Activated naive CD4-positive, alpha-beta T cell treated with anti-CD3 and anti-CD28 coated beads, Interleukin-2, amount 10 ng/mL, durations not matched to agents 7 days and 5 days (primary cell): ENCODE results near the gene KCTD15.

ENCODE experiments used
- CTCF ChIA-PET: fragments of 350-600 bp; sonication (Branson Sonifier 250); formaldehyde crosslinking; loops from one replicate; lab custom pipeline; 2021; ENCODE audit warnings: antibody characterized with exemption; lab: Charles Lee
- DNase-seq: peaks from one replicate; pipeline ENCODE4 v3.0.0-alpha.2; 2020
- H3K27ac Mint-ChIP-seq: one replicate; pipeline ENCODE4 v1.8.0; 2021; ENCODE audit warnings: mild to moderate bottlenecking, moderate library complexity, mixed read lengths
- H3K27me3 Mint-ChIP-seq: one replicate; pipeline ENCODE4 v1.8.0; 2021; ENCODE audit warnings: mild to moderate bottlenecking, mixed read lengths
- H3K36me3 Mint-ChIP-seq: one replicate; pipeline ENCODE4 v1.8.0; 2021; ENCODE audit warnings: mixed read lengths
- H3K4me1 Mint-ChIP-seq: one replicate; pipeline ENCODE4 v1.8.0; 2021; ENCODE audit warnings: mixed read lengths
- H3K4me3 Mint-ChIP-seq: one replicate; pipeline ENCODE4 v1.8.0; 2021; ENCODE audit warnings: mild to moderate bottlenecking, moderate library complexity, mixed read lengths
- H3K9me3 Mint-ChIP-seq: one replicate; pipeline ENCODE4 v1.8.0; 2021; ENCODE audit warnings: mixed read lengths

Gene KCTD15

DNA sequence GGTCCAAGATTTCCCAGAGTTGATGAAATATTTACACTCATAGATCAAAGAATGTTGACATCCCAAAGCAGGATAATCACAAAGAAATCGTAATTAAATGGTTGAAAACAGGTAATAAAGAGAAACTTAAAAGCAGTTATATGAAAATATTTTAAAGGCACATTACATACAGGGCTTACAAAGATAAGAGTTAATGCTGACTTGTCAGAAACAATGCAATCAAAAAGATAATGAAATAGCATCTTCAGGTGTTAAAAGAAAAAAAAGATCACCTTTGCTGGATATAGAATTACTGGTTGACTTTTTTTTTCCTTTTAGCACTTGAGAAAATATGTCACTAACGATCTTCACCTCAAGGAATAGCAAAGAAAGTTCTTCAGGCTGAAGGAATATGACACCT, 48.8 kb downstream of the KCTD15 start:
- H3K27ac Mint-ChIP-seq: no peak overlapping the region
- H3K27me3 Mint-ChIP-seq: peaks cover 19% of the 10 kb centered on the region
- peaks cover 2% of the 10 kb centered on the region for H3K9me3 Mint-ChIP-seq
- no peaks in the 10 kb centered on the region for H3K4me1 Mint-ChIP-seq
- H3K4me3 Mint-ChIP-seq: no peak overlapping the region
- no peak for DNase-seq
- CTCF ChIA-PET: no interaction called here
- H3K36me3 Mint-ChIP-seq: no peaks in the 10 kb centered on the region

DNA sequence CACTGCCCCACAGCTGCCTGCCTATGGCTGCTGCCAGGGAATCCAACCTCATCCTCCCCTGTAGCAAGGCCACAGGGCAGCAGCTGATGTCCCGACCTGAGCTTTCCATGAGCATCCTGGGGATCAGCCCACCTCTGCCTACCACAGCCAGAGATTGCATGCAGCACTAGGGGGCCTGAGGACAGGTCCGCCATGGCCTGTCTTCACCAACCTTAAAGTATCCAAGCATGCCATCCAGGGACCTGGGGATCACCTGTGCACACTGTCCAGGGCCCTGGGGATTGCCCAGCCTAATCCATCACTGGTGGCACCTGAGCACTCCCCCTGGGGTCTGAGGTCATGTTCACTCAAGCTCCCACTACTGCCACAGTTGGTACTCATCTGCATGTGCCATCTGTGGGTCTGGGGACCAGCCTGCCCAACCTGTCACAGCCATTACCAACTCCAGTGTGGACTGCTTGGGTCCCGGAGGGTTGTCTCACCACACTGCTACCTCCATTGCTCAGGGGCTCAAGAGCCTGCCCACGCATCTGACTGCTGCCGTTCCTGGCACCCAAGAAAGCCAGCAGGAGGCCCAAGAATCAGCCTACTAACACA, 53.0 kb downstream of the KCTD15 start:
- H3K9me3 Mint-ChIP-seq: peaks cover 2% of the 10 kb centered on the region

DNA sequence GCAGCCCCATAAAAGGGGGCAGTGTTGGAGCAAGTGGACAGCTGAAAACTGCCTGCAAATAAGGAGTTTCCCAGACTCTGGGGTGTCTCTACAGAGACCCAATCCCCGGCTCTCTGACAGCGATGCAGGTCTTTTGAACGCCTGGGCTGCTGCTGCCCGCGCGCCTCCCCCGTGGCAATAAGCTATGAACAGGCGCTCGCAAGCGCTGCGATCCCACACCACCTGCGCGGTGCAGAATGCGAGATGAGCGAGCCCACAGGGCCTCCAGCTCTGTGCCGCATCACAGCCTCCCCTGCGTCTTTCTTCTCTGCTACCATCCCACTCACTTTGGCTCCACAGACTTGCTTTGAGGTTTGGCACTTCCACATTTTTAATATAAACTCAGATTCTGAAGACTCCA, 62.3 kb downstream of the KCTD15 start:
- no peak overlapping the region for H3K4me3 Mint-ChIP-seq
- H3K27ac Mint-ChIP-seq: no peak overlapping the region
- DNase-seq: no peak
- no peaks in the 10 kb centered on the region for H3K36me3 Mint-ChIP-seq
- H3K27me3 Mint-ChIP-seq: no peaks in the 10 kb centered on the region
- no peaks in the 10 kb centered on the region for H3K9me3 Mint-ChIP-seq
- H3K4me1 Mint-ChIP-seq: no peaks in the 10 kb centered on the region
- CTCF ChIA-PET: no interaction called here

More for the DNA sequence above, 53.0 kb downstream of the KCTD15 start:
- no peak overlapping the region for H3K27ac Mint-ChIP-seq
- H3K27me3 Mint-ChIP-seq: peaks cover 4% of the 10 kb centered on the region
- no peaks in the 10 kb centered on the region for H3K4me1 Mint-ChIP-seq
- H3K4me3 Mint-ChIP-seq: no peak overlapping the region
- H3K36me3 Mint-ChIP-seq: no peaks in the 10 kb centered on the region
- CTCF ChIA-PET: no interaction called here
- no peak for DNase-seq

DNA sequence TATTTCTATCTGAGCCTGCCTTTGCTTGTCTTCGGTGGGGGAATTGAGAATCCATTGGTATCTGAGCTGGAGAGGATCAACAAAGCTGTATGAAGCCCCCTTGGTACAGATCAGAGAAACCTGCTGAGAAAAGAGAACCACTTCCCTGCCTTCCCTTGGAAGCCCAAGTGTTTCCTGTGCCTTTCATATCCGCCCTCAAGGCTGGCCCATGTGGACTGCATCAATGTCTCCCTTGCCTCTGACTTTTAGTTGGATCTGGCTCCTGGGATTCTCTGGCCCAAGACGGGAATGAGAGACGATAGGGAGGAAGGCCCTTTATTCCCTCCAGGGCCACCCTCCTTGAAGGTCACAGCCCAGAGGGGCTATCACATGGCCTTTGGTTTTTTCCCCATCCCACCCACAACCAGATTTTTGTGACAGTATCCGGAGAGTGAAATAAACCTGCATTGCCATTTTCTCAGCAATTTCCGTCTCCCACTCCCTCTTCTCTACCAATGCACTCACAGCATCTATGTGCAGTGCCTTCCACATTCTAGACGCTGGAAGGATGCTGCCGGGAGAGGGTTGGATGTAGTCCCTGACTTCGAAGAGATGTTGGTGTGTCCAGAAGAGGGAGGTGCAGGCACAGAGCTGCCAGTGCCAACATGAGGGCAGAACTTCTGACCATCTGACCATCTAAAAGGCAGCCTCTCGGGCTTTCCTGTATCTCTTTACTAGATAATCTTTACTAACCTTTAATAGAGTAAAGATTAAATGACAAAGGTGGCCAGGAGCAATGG, 63.8 kb downstream of the KCTD15 start:
- DNase-seq: no peak
- H3K4me3 Mint-ChIP-seq: no peak overlapping the region
- H3K9me3 Mint-ChIP-seq: no peaks in the 10 kb centered on the region
- no peaks in the 10 kb centered on the region for H3K4me1 Mint-ChIP-seq
- H3K27me3 Mint-ChIP-seq: no peaks in the 10 kb centered on the region
- H3K36me3 Mint-ChIP-seq: no peaks in the 10 kb centered on the region
- CTCF ChIA-PET: no interaction called here
- H3K27ac Mint-ChIP-seq: no peak overlapping the region

DNA sequence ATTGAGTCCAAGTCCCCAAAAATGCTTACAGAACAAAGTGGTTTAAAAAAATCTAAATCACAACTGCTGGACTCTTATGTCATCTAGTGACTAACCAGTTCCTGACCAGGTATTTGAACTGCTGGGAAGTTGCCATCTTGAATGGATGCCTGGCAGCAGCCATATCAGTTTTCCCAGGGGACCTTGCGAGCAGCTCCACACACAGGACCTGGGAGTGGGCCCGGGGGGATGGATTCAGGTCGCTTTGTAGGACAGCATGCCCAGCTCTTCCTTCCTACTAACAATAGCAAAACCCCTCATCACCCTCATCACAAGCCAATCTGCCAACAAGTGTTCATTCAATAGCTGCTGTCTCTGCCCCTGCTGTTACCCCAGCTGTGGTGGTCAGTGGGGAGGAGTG, 65.3 kb downstream of the KCTD15 start:
- CTCF ChIA-PET: no interaction called here
- Mint-ChIP-seq H3K4me3 (no peak overlapping the region), H3K27ac (no peak overlapping the region), H3K4me1 (no peaks in the 10 kb centered on the region), H3K36me3 (no peaks in the 10 kb centered on the region), H3K27me3 (peaks cover 3% of the 10 kb centered on the region), H3K9me3 (no peaks in the 10 kb centered on the region)
- DNase-seq: no peak

DNA sequence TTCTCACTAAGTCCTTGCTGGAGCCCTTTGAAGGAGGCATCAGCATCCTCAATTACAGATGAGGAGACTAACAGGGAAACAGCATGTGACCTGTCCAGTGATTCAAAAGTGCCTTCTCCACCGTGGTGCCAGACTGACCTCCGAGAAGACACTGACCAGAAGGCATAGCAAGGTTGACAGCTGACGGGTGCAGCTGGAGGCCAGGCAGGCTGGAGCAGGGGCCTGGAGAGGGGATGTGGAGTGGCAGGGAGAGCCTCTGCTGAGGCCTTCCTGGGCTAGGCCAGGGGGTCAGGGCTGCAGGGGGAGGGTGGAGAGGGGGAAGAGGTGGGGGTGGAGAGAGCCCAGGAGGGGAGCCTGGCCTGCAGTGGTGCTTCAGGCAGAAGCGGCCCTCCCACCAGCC, 66.3 kb downstream of the KCTD15 start:
- Mint-ChIP-seq H3K27ac (no peak overlapping the region), H3K9me3 (no peaks in the 10 kb centered on the region), H3K4me1 (no peaks in the 10 kb centered on the region), H3K27me3 (peaks cover 3% of the 10 kb centered on the region), H3K36me3 (no peaks in the 10 kb centered on the region), H3K4me3 (no peak overlapping the region)
- DNase-seq: no peak
- CTCF ChIA-PET: no interaction called here

DNA sequence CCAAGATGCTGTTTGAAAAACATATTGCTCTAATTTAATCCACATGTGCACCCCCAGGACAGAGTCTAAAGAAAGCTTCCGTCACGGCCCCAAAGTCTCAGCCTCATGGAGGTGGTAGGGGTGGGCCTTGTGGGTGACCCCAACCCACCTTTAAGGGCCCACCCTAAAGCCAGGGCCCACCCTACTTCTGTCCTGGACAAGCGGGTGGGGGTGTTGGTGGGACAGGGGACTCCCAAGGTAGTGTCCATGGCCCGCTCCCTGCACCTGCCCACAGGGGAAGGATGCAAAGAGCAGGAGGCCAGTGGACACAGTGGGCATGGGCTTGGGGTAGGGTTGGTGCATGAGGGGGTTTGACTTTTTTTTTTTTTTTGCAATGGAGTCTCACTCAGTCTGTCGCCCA, 66.8 kb downstream of the KCTD15 start:
- no peaks in the 10 kb centered on the region for H3K4me1 Mint-ChIP-seq
- CTCF ChIA-PET: no interaction called here
- no peak for DNase-seq
- H3K27me3 Mint-ChIP-seq: peaks cover 7% of the 10 kb centered on the region
- no peak overlapping the region for H3K4me3 Mint-ChIP-seq
- no peaks in the 10 kb centered on the region for H3K9me3 Mint-ChIP-seq
- no peak overlapping the region for H3K27ac Mint-ChIP-seq
- H3K36me3 Mint-ChIP-seq: no peaks in the 10 kb centered on the region

DNA sequence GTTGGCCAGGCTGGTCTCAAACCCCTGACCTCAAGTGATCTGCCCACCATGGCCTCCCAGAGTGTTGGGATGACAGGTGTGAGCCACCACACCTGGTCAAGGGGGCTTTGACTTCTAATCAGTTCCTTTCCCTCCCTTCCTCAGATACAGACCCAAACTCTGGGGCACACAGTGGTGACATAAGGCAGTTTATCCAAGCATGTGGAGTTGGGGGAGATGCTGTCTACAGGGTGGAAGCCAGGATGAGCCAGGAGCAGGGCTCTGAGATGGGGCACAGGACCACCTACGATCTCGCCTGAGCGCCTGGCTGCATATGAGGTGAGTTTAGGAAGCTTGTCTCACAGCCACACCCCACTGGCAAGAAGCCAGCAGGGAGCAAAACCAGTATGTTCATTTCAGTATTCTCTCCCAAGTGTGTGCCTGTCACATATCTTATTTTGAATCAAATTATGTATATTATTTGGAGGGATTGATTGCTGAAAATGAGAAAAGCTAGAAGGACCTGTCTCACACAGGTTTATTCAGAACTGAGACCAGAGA, 67.7 kb downstream of the KCTD15 start:
- Mint-ChIP-seq H3K27ac (no peak overlapping the region), H3K9me3 (no peaks in the 10 kb centered on the region), H3K36me3 (no peaks in the 10 kb centered on the region), H3K27me3 (peaks cover 16% of the 10 kb centered on the region), H3K4me3 (no peak overlapping the region), H3K4me1 (no peaks in the 10 kb centered on the region)
- CTCF ChIA-PET: no interaction called here
- no peak for DNase-seq

DNA sequence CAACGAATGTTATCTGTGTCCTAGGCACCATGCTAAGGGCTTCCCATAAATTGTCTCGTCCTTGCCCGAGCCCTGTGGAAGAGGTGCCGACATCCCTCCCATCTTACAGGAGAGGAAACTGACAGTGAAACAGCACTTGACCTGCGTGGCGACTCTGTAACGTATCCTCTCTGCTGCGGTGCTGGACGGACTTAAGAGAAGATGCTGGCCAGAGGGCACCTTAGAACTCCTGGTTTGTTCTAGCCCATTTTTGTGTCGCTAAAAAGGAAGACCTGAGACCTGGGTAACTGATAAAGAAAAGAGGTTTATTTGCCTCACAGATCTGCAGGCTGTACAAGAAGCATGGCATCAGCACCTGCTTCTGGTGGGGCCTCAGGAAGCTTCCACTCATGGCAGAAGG, 68.6 kb downstream of the KCTD15 start:
- CTCF ChIA-PET: no interaction called here
- no peak for DNase-seq
- no peaks in the 10 kb centered on the region for H3K4me1 Mint-ChIP-seq
- H3K9me3 Mint-ChIP-seq: no peaks in the 10 kb centered on the region
- H3K27ac Mint-ChIP-seq: no peak overlapping the region
- peaks cover 16% of the 10 kb centered on the region for H3K27me3 Mint-ChIP-seq
- H3K4me3 Mint-ChIP-seq: no peak overlapping the region
- no peaks in the 10 kb centered on the region for H3K36me3 Mint-ChIP-seq
